ENCODE results near the gene CHDH.

The CHDH gene

GRCh38 chr3:53865732-53866499 lies 19.7 kb upstream of the CHDH start:
- TF ChIP-seq MAX (IDR thresholded peaks at IDR 0.05) (no peak), REST (IDR thresholded peaks at IDR 0.05; ENCODE audit: low read depth) (no peak), TCF12 (IDR thresholded peaks at IDR 0.05; ENCODE audit: low read depth) (no peak), CEBPB (IDR thresholded peaks at IDR 0.05) (no peak), YY1 (IDR thresholded peaks at IDR 0.05; ENCODE audit: low read depth) (no peak), CREB1 (IDR thresholded peaks at IDR 0.05; ENCODE audit: low read depth) (no peak)

- TF ChIP-seq MAX (IDR thresholded peaks at IDR 0.05) (no peak), TCF12 (IDR thresholded peaks at IDR 0.05; ENCODE audit: low read depth) (no peak), ZBTB7A (IDR thresholded peaks at IDR 0.05; ENCODE audit: low read depth) (no peak), TAF1 (IDR thresholded peaks at IDR 0.05; ENCODE audit: low read depth) (no peak), FOXM1 (IDR thresholded peaks at IDR 0.05; ENCODE audit: borderline replicate concordance, low read depth) (no peak), NFIC (IDR thresholded peaks at IDR 0.05) (no peak), CREB1 (IDR thresholded peaks at IDR 0.05; ENCODE audit: low read depth) (no peak), EP300 (IDR thresholded peaks at IDR 0.05; ENCODE audit: borderline replicate concordance) (no peak), CEBPB (IDR thresholded peaks at IDR 0.05) (no peak), EGR1 (IDR thresholded peaks at IDR 0.05) (no peak), REST (IDR thresholded peaks at IDR 0.05; ENCODE audit: low read depth) (no peak), TEAD4 (IDR thresholded peaks at IDR 0.05) (no peak), RAD21 (IDR thresholded peaks at IDR 0.05; ENCODE audit: low read depth) (no peak), YY1 (IDR thresholded peaks at IDR 0.05; ENCODE audit: low read depth) (no peak)
- TF ChIP-seq, protein P1, sequence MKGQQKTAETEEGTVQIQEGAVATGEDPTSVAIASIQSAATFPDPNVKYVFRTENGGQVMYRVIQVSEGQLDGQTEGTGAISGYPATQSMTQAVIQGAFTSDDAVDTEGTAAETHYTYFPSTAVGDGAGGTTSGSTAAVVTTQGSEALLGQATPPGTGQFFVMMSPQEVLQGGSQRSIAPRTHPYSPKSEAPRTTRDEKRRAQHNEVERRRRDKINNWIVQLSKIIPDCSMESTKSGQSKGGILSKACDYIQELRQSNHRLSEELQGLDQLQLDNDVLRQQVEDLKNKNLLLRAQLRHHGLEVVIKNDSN (IDR thresholded peaks at IDR 0.05) = no peak
Observed at GRCh38 chr3:53863145-53863544, 16.9 kb upstream of the CHDH start.

DNA sequence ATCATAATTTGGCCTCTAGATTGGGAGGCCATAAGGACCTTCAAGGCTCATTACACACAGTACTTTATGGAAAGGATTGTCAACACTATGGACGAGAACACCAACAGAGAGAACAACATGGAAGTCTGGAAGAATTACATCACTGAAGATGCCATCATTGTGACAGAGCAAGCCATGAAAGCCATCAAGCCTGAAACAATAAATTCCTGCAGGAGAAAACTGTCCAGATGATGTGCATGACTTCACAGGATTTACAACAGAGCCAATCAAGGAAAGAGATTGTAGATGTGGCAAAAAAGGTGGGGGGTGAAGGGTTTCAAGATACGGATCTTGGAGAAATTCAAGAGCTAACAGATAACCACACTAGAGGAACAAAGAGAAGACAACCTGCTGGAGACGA lies 16.0 kb upstream of the CHDH start:
- no peak for TF ChIP-seq NFIC (IDR thresholded peaks at IDR 0.05)
- no peak for TF ChIP-seq RAD21 (IDR thresholded peaks at IDR 0.05; ENCODE audit: low read depth)
- no peak for TF ChIP-seq FOXM1 (IDR thresholded peaks at IDR 0.05; ENCODE audit: borderline replicate concordance, low read depth)
- no peak for TF ChIP-seq REST (IDR thresholded peaks at IDR 0.05; ENCODE audit: low read depth)
- TF ChIP-seq EP300 (IDR thresholded peaks at IDR 0.05; ENCODE audit: borderline replicate concordance) = no peak
- TF ChIP-seq CEBPB (IDR thresholded peaks at IDR 0.05) = no peak
- no peak for TF ChIP-seq ZBTB7A (IDR thresholded peaks at IDR 0.05; ENCODE audit: low read depth)
- TF ChIP-seq TAF1 (IDR thresholded peaks at IDR 0.05; ENCODE audit: low read depth) = no peak
- no peak for TF ChIP-seq MAX (IDR thresholded peaks at IDR 0.05)
- TF ChIP-seq EGR1 (IDR thresholded peaks at IDR 0.05) = no peak

GRCh38 chr3:53860196-53860595 lies 14.0 kb upstream of the CHDH start:
- TF ChIP-seq MAX (IDR thresholded peaks at IDR 0.05) (no peak), TEAD4 (IDR thresholded peaks at IDR 0.05) (no peak), ZBTB7A (IDR thresholded peaks at IDR 0.05; ENCODE audit: low read depth) (no peak), NFIC (IDR thresholded peaks at IDR 0.05) (no peak), YY1 (IDR thresholded peaks at IDR 0.05; ENCODE audit: low read depth) (no peak), REST (IDR thresholded peaks at IDR 0.05; ENCODE audit: low read depth) (no peak), EGR1 (IDR thresholded peaks at IDR 0.05) (no peak), EP300 (IDR thresholded peaks at IDR 0.05; ENCODE audit: borderline replicate concordance) (no peak), TAF1 (IDR thresholded peaks at IDR 0.05; ENCODE audit: low read depth) (no peak), RAD21 (IDR thresholded peaks at IDR 0.05; ENCODE audit: low read depth) (no peak), TCF12 (IDR thresholded peaks at IDR 0.05; ENCODE audit: low read depth) (no peak), FOXM1 (IDR thresholded peaks at IDR 0.05; ENCODE audit: borderline replicate concordance, low read depth) (no peak), CEBPB (IDR thresholded peaks at IDR 0.05) (no peak)
- TF ChIP-seq, protein P1 (IDR thresholded peaks at IDR 0.05) = no peak
